K562 (cell line): ENCODE results near the gene ADD1. TPM values are rescaled to one million over a fixed set of nuclear protein-coding genes. Genes with fewer than 3 reads are reported as not detected.
A peak's percentile ranks its signal among the peaks of the same experiment; 100 is the strongest.

Source experiments
- BCLAF1 ChIP-seq, 2 experiments: fragments of 450-650 bp in 1 of 2; IDR thresholded peaks; 2 replicates each; pipeline ENCODE4 v1.6.1; 2011 to 2017; ENCODE audit warnings: low read depth in 2 of 2, antibody characterized with exemption in 1 of 2, borderline replicate concordance in 1 of 2, low read length in 1 of 2, mild to moderate bottlenecking in 1 of 2, mixed read lengths in 1 of 2; ENCODE audit not compliant: control insufficient read depth in 1 of 2
- BMI1 ChIP-seq: fragments of 150-350 bp; IDR thresholded peaks from 2 replicates; pipeline ENCODE4 v1.6.1; 2014; ENCODE audit warnings: low read length
- FOXK2 ChIP-seq, 2 experiments: fragments of 450-650 bp; IDR thresholded peaks in 1 of 2; conservative IDR thresholded peaks in 1 of 2; 2 replicates each; pipeline ENCODE4 v1.6.1; 2016; ENCODE audit warnings: low read depth in 2 of 2, mild to moderate bottlenecking in 1 of 2
- MCM2 ChIP-seq: fragments of 450-650 bp; IDR thresholded peaks from 2 replicates; pipeline ENCODE4 v1.6.1; 2017; ENCODE audit warnings: low read depth, mild to moderate bottlenecking
- NCOA1 ChIP-seq: fragments of 450-650 bp; IDR thresholded peaks from 2 replicates; pipeline ENCODE4 v1.6.1; 2016; ENCODE audit warnings: low read depth
- NFE2 ChIP-seq: IDR thresholded peaks from 2 replicates; pipeline ENCODE4 v1.6.1; 2014; ENCODE audit warnings: antibody characterized with exemption, low read depth
- PHB ChIP-seq: fragments of 250-450 bp; sonication (Bioruptor Pico); IDR thresholded peaks from 2 replicates; pipeline ENCODE4 v1.5.0; 2021
- RBM25 ChIP-seq: fragments of 200-400 bp; formaldehyde crosslinking; IDR thresholded peaks from 2 replicates; pipeline ENCODE4 v1.6.1; 2018; ENCODE audit warnings: low read length, low read depth, moderate library complexity; ENCODE audit not compliant: severe bottlenecking
- SAFB ChIP-seq: fragments of 200-400 bp; formaldehyde crosslinking; IDR thresholded peaks from 2 replicates; pipeline ENCODE4 v1.6.1; 2017; ENCODE audit warnings: low read depth, low read length, borderline replicate concordance
- TAF15 ChIP-seq: fragments of 200-400 bp; formaldehyde crosslinking; IDR thresholded peaks from 2 replicates; pipeline ENCODE4 v1.6.1; 2017; ENCODE audit warnings: mild to moderate bottlenecking, low read depth, low read length, moderate library complexity
- TAL1 ChIP-seq: fragments of 450-650 bp; IDR thresholded peaks from 2 replicates; pipeline ENCODE4 v1.6.1; 2016; ENCODE audit warnings: mild to moderate bottlenecking
- ZBTB17 ChIP-seq: fragments of 450-650 bp; formaldehyde crosslinking; IDR thresholded peaks from 2 replicates; pipeline ENCODE4 v1.4.0; 2020; ENCODE audit warnings: mild to moderate bottlenecking
- ZNF395 ChIP-seq: fragments of 200-800 bp; sonication (Bioruptor generic); IDR thresholded peaks from 2 replicates; pipeline ENCODE4 v1.6.1; 2017; ENCODE audit warnings: missing genetic modification characterization, missing compliant biosample characterization
- ZNF398 ChIP-seq: fragments of 250-450 bp; sonication (Bioruptor Pico); IDR thresholded peaks from 2 replicates; pipeline ENCODE4 v1.8.0; 2021; ENCODE audit warnings: moderate library complexity, mild to moderate bottlenecking, inconsistent platforms
- ZNF584 ChIP-seq: fragments of 200-800 bp; sonication (Bioruptor generic); IDR thresholded peaks from 2 replicates; pipeline ENCODE4 v1.6.1; 2016; ENCODE audit warnings: low read depth, mild to moderate bottlenecking, missing genetic modification characterization, missing compliant biosample characterization
- ZNF740 ChIP-seq, 3 experiments: fragments of 200-800 bp in 1 of 3; sonication (Bioruptor generic) in 1 of 3; sonication (generic) in 1 of 3; formaldehyde crosslinking in 1 of 3; IDR thresholded peaks; 2 replicates each; pipeline versions ENCODE4 v1.6.1 to v1.8.0; 2016 to 2022; ENCODE audit warnings: mild to moderate bottlenecking in 2 of 3, missing compliant biosample characterization in 2 of 3, missing genetic modification characterization in 2 of 3, missing genetic modification reagents in 1 of 3
- polyA plus RNA-seq, 8 experiments: library from polyadenylated mRNA; depleted of rRNA in 4 of 8; stranded (reverse) in 5 of 8; unstranded in 3 of 8; fragments of >200 nt; fragmentation: Nextera tagmentation in 2 of 8; fragmentation: Illumina TruSeq in 1 of 8; extraction: Ambion mirVana in 2 of 8; extraction: Trizol in 1 of 8; gene quantifications; 2 replicates each; pipeline versions ENCODE4 v1.2.1 to v1.2.3, GENCODE V29; 2011 to 2014; ENCODE audit warnings: inconsistent platforms in 1 of 8, missing spikeins in 1 of 8
- total RNA-seq, 7 experiments: library from RNA; depleted of rRNA in 6 of 7; stranded (reverse); fragments of >200 nt in 6 of 7; fragmentation: Illumina TruSeq in 2 of 7; extraction: Trizol in 2 of 7; gene quantifications; 2 replicates each; pipeline versions ENCODE4 v1.2.1 to v1.2.3, GENCODE V29; 2011 to 2021; ENCODE audit warnings: low replicate concordance in 1 of 7

ADD1 gene
- total and polyA plus RNA-seq, 9 of the 15 experiments (the other 6 are each of a cell fraction or from before 2014, with no cell fraction given): 17.5 to 153 (median 74.0) TPM

GRCh38 chr4:2867758-2868491, 24.3 kb downstream of the ADD1 start (continued):
- TF ChIP-seq ZNF398 (CRISPR knock-in tag) (no peak), BCLAF1 (IDR thresholded peaks at IDR 0.05; ENCODE audit: borderline replicate concordance in 1 of 2, control insufficient read depth in 1 of 2, low read depth in 2 of 2, low read length in 1 of 2) (0 out of 4 replicates have a peak, but pooled peaks of 1 of the 2 experiments have one; percentile 34), ZNF395 (CRISPR knock-in tag) (peak; percentile 81), TAF15 (no peak), MCM2 (no peak), SAFB (no peak), NFE2 (peak; percentile 24; the same call in 1 of the 2 replicates), RBM25 (no peak), TAL1 (peak; percentile 94), BMI1 (no peak), ZNF584 (CRISPR knock-in tag) (peak; percentile 72; the same call in 1 of the 2 replicates), ZNF740 (CRISPR knock-in tag; IDR thresholded peaks at IDR 0.05) (peak; percentile 75; the same call in 1 of the 2 replicates), ZNF740 (tag; IDR thresholded peaks at IDR 0.05) (no peak), PHB (no peak), NCOA1 (peak; percentile 40; the same call in 1 of the 2 replicates), FOXK2 (conservative IDR thresholded peaks at IDR 0.05 in 1 of 2, IDR thresholded peaks at IDR 0.05 in 1 of 2; ENCODE audit: low read depth in 2 of 2) (no peak), ZBTB17 (CRISPR knock-in tag) (no peak)
